Skeletal muscle satellite cell (primary cell): ENCODE data around the gene ADAM22. TPM values are rescaled to one million over a fixed set of nuclear protein-coding genes. Genes with fewer than 3 reads are reported as not detected.
A peak's percentile ranks its signal among the peaks of the same experiment; 100 is the strongest.
"Not testable (repeated sequence)": the region's sequence is repeated elsewhere in the genome, so short reads cannot be mapped to it uniquely, and the experiment has no call there.

Source experiments
- H3K27me3 ChIP-seq: 2 replicates; pipeline ENCODE4 v1.7.0; 2013; ENCODE audit warnings: low read length; ENCODE audit not compliant: control insufficient read depth, insufficient read depth
- H3K36me3 ChIP-seq: 2 replicates; pipeline ENCODE4 v1.7.0; 2013; ENCODE audit warnings: mild to moderate bottlenecking, control low read depth, low read length; ENCODE audit not compliant: insufficient read depth
- H3K4me1 ChIP-seq: 2 replicates; pipeline ENCODE4 v1.7.0; 2013; ENCODE audit warnings: low read length; ENCODE audit not compliant: control insufficient read depth, insufficient read depth
- H3K4me2 ChIP-seq: 2 replicates; pipeline ENCODE4 v1.7.0; 2013; ENCODE audit warnings: mild to moderate bottlenecking, low read length
- H3K4me3 ChIP-seq: 2 replicates; pipeline ENCODE4 v1.7.0; 2013; ENCODE audit warnings: low read length
- H3K9ac ChIP-seq: 2 replicates; pipeline ENCODE4 v1.7.0; 2013; ENCODE audit warnings: mild to moderate bottlenecking, low read depth, low read length, moderate library complexity
- H3K9me3 ChIP-seq: replicated peaks from 2 replicates; pipeline ENCODE4 v1.7.0; 2013; ENCODE audit warnings: mild to moderate bottlenecking, control low read depth, low read length
- total RNA-seq: library from RNA; depleted of rRNA; stranded (reverse); fragments of >200 nt; gene quantifications from 2 replicates; pipeline ENCODE4 v1.2.3, GENCODE V29; 2012; rRNA removed

Gene ADAM22, protein sequence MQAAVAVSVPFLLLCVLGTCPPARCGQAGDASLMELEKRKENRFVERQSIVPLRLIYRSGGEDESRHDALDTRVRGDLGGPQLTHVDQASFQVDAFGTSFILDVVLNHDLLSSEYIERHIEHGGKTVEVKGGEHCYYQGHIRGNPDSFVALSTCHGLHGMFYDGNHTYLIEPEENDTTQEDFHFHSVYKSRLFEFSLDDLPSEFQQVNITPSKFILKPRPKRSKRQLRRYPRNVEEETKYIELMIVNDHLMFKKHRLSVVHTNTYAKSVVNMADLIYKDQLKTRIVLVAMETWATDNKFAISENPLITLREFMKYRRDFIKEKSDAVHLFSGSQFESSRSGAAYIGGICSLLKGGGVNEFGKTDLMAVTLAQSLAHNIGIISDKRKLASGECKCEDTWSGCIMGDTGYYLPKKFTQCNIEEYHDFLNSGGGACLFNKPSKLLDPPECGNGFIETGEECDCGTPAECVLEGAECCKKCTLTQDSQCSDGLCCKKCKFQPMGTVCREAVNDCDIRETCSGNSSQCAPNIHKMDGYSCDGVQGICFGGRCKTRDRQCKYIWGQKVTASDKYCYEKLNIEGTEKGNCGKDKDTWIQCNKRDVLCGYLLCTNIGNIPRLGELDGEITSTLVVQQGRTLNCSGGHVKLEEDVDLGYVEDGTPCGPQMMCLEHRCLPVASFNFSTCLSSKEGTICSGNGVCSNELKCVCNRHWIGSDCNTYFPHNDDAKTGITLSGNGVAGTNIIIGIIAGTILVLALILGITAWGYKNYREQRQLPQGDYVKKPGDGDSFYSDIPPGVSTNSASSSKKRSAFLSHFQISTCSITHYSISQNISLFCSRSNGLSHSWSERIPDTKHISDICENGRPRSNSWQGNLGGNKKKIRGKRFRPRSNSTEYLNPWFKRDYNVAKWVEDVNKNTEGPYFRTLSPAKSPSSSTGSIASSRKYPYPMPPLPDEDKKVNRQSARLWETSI
- under 0.01 and 0.25 TPM in 2 replicates for total RNA-seq

DNA sequence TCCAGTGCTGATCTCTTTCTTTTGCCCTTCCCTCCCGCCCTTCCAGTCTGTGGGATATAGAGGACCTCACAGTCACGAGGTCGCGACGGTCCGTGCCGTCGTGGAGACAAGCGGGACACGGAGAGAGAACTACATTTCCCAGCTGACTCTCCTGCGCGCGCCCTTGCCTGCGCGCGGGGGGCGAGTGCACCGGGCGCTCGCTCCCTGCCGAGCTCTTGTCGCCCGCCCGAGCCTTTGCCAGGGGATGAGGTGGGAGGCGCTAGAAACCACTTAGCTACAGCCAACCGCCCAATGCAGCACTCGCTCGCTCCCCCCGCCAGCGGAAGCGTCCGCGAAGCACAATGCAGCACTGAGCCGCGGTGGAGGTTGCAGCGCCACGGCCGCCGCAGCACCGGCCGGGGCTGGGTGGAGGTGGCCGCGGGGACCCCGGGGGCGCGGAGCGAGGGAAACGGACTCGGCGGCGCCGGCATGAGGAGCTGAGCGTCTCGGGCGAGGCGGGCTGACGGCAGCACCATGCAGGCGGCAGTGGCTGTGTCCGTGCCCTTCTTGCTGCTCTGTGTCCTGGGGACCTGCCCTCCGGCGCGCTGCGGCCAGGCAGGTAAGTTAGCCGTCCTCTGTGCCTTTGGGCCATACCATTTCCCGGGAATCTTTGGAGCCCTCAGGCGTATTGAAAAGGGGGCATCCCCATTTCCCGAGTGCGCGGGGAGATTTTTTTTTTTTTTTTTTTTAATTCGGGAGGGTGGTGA, at the start of gene ADAM22:
TSS of gene ADAM22 (plus strand) at position 299 of the 746 bp plus-strand sequence. CDS start at position 514, 215 bp downstream.
- no peaks in the 10 kb centered on the region for H3K9me3 ChIP-seq
- peaks cover 16% of the 10 kb centered on the region for H3K27me3 ChIP-seq
- peak within 1 kb of the TSS; percentile 95 for H3K4me2 ChIP-seq
- H3K4me3 ChIP-seq: peak within 1 kb of the TSS; percentile 86
- H3K36me3 ChIP-seq: no peaks in the 10 kb centered on the region
- H3K9ac ChIP-seq: peak within 1 kb of the TSS; percentile 53
- peaks cover 9% of the 10 kb centered on the region for H3K4me1 ChIP-seq

DNA sequence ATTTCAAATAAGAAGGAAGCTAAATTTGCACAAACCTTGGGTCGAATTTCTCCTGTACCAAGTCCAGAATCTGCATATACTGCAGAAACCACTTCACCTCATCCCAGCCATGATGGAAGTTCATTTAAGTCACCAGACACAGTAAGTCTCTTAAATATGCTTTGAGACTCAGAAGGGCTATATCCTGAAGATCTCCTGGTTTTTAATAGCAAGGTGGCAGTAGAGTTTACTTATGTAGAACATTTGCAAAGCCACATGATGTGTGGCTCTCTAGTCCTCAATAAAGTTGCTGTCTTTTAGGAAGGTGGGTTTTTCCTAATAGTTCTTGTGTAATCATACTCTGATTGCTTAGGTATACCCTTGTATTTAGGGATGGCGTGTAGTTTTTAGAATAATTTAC, 49.0 kb upstream of the ADAM22 start:
- Histone ChIP-seq H3K4me3 (no peak overlapping the region), H3K4me1 (no peaks in the 10 kb centered on the region), H3K27me3 (no peaks in the 10 kb centered on the region), H3K4me2 (no peak overlapping the region), H3K9ac (no peak overlapping the region), H3K9me3 (no peaks in the 10 kb centered on the region), H3K36me3 (peaks cover 19% of the 10 kb centered on the region)

DNA sequence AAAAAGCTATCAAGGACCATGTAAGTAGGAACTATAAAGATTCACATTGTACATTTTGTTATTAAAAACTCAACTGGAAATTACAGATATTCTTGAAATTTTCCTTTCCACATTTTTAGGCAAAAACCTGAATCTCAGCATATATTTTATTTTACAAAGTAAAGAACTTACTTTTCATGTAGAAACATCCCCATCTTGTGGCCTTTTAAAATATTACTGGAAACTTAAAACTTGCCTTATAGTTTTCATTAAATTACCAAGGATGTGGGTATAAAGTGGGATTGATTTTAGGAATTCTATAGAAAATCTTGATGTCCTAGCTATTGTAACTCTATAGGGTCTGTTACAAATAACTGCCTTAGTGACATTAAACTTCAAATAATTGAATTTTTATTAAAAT, 47.2 kb upstream of the ADAM22 start:
- H3K9ac ChIP-seq: no peak overlapping the region
- H3K36me3 ChIP-seq: peaks cover 19% of the 10 kb centered on the region
- H3K4me1 ChIP-seq: no peaks in the 10 kb centered on the region
- no peaks in the 10 kb centered on the region for H3K27me3 ChIP-seq
- H3K4me3 ChIP-seq: no peak overlapping the region
- no peaks in the 10 kb centered on the region for H3K9me3 ChIP-seq
- H3K4me2 ChIP-seq: no peak overlapping the region

DNA sequence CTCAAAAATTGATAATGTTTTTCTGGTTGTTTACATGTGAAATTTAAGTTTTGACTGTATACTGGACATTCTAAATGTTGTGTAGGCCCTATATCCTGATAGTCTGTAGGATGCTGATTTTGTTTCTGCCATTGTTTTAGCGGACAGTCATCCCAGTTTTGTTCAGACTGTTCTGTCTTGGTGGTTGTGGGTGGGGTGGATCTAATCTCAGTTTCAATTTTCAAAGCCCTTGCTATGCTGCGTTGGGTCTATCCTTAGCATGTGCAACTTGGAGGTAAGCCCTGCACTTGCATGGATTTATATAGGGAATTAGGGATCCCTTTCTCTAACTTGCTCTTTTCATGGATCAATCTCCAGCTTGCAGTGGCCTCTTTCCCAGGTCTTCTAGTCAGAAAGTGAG, 38.7 kb upstream of the ADAM22 start:
- no peaks in the 10 kb centered on the region for H3K27me3 ChIP-seq
- no peak overlapping the region for H3K9ac ChIP-seq
- peaks cover 31% of the 10 kb centered on the region for H3K36me3 ChIP-seq
- H3K4me1 ChIP-seq: no peaks in the 10 kb centered on the region
- H3K4me2 ChIP-seq: no peak overlapping the region
- no peak overlapping the region for H3K4me3 ChIP-seq
- no peaks in the 10 kb centered on the region for H3K9me3 ChIP-seq

DNA sequence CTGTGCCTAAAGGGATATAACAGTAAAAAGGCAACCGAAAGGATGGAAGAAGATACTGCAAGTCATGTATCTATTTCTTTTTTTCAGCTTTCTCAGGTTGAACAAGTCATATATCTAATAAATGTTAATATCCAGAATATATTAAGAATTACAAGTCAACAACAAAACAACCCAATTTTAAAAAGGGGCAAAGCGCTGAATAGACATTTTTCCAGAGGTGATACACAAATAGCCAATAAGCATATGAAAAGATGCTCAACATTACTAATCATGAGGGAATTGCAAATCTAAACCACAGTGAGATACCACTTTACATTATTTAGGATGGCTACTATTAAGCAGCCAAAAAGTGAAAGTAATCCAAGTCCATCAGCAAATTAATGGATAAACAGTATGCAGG, 34.8 kb upstream of the ADAM22 start:
- no peak overlapping the region for H3K9ac ChIP-seq
- peaks cover 43% of the 10 kb centered on the region for H3K36me3 ChIP-seq
- H3K27me3 ChIP-seq: no peaks in the 10 kb centered on the region
- no peak overlapping the region for H3K4me2 ChIP-seq
- no peak overlapping the region for H3K4me3 ChIP-seq
- no peaks in the 10 kb centered on the region for H3K9me3 ChIP-seq
- no peaks in the 10 kb centered on the region for H3K4me1 ChIP-seq

DNA sequence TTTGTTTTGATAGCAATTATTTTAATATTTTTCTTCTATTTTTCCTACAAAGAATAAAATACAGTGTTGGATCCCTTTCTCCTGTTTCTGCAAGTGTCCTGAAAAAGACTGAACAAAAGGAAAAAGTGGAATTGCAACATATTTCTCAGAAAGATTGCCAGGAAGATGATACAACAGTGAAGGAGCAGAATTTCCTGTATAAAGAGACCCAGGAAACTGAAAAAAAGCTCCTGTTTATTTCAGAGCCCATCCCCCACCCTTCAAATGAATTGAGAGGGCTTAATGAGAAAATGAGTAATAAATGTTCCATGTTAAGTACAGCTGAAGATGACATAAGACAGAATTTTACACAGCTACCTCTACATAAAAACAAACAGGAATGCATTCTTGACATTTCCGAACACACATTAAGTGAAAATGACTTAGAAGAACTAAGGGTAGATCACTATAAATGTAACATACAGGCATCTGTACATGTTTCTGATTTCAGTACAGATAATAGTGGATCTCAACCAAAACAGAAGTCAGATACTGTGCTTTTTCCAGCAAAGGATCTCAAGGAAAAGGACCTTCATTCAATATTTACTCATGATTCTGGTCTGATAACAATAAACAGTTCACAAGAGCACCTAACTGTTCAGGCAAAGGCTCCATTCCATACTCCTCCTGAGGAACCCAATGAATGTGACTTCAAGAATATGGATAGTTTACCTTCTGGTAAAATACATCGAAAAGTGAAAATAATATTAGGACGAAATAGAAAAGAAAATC, 26.7 kb upstream of the ADAM22 start:
- not testable (repeated sequence) for H3K4me1 ChIP-seq, H3K27me3 ChIP-seq, H3K9ac ChIP-seq, H3K9me3 ChIP-seq, H3K4me2 ChIP-seq, H3K4me3 ChIP-seq
- peaks cover 17% of the 10 kb centered on the region for H3K36me3 ChIP-seq

DNA sequence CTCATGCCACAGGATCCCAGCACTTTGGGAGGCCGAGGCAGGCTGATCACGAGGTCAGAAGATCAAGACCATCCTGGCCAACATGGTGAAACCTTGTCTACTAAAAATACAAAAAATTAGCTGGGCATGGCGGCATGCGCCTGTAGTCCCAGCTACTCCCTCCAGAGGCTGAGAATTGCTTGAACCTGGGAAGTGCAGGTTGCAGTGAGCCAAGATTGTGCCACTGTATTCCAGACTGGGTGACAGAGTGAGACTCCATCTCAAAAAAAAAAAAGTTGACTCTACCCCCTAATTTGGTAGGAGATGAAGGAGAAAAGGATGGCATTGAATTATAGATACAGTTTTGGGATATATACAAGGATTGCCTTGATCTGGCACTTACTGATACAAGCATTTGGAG, 25.2 kb upstream of the ADAM22 start:
- not testable (repeated sequence) for H3K4me1 ChIP-seq, H3K9ac ChIP-seq, H3K27me3 ChIP-seq, H3K9me3 ChIP-seq, H3K4me3 ChIP-seq, H3K4me2 ChIP-seq
- peaks cover 17% of the 10 kb centered on the region for H3K36me3 ChIP-seq

DNA sequence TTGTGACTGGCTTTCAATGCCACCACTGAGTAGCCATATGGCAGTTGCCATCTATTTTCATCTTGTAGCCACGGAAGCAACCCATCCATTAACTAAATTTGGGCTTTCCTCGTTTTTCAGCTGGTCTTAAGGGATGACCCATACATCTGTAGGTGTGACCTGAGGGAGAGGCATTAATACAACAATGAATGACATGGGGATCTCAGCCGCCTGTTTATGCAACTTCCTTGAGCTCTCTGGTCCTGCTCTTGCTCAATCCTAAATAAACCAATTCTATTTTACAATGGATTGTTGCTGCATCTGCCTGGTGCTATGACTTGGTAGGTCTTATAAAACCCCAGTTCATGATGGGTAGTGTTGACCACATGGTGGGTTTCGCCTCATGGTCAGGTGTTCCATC, 21.9 kb upstream of the ADAM22 start:
- H3K4me1 ChIP-seq: no peaks in the 10 kb centered on the region
- no peak overlapping the region for H3K9ac ChIP-seq
- no peaks in the 10 kb centered on the region for H3K27me3 ChIP-seq
- no peak overlapping the region for H3K4me2 ChIP-seq
- peaks cover 8% of the 10 kb centered on the region for H3K36me3 ChIP-seq
- no peaks in the 10 kb centered on the region for H3K9me3 ChIP-seq
- H3K4me3 ChIP-seq: no peak overlapping the region

DNA sequence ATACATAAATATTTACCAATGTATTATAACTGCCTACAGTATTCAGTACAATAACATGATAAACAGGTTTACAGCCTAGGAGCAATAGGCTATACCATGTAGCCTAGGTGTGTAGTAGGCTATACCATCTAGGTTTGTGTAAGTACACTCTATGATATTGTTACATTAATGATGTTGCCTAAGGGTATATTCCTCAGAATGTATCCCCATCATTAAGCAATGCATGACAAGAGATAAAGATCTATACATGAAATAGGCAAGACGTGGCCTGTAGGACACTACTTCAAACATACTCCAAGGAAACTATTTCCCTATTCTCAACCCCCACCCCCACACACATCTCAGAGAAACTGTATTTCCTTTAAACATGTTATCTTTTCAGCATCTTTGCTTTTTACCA, 15.3 kb upstream of the ADAM22 start:
- H3K9ac ChIP-seq: no peak overlapping the region
- H3K4me2 ChIP-seq: no peak overlapping the region
- H3K36me3 ChIP-seq: no peaks in the 10 kb centered on the region
- H3K9me3 ChIP-seq: no peaks in the 10 kb centered on the region
- no peaks in the 10 kb centered on the region for H3K27me3 ChIP-seq
- no peaks in the 10 kb centered on the region for H3K4me1 ChIP-seq
- no peak overlapping the region for H3K4me3 ChIP-seq

DNA sequence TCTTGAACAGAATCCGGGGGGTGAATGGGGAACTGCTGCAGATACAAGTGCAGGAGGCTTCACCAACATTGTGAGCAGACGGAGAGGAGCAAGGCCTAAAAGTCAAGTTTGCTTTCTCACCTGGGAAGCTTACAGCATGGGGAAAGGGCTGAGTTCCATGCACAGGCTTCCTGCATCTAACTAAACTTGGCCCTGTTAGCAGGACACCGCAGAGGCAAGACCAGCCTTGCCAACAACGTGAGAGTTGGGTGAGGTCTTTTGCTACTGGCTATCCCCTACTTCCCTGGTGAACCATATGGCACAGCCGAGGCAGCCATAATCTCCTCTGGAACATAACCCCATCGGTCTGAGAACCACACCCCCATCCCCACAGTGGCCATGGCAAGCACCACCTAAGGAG, 14.2 kb upstream of the ADAM22 start:
- no peaks in the 10 kb centered on the region for H3K9me3 ChIP-seq
- H3K9ac ChIP-seq: no peak overlapping the region
- no peaks in the 10 kb centered on the region for H3K27me3 ChIP-seq
- H3K4me1 ChIP-seq: no peaks in the 10 kb centered on the region
- H3K4me3 ChIP-seq: no peak overlapping the region
- no peak overlapping the region for H3K4me2 ChIP-seq
- no peaks in the 10 kb centered on the region for H3K36me3 ChIP-seq
